OCI-M2 (cell line): ENCODE measurements around the gene CATSPER4.

Experiments
- DNase-seq: peaks from one replicate; lab custom pipeline; 2025; ENCODE audit not compliant: unreplicated experiment; lab: John Stamatoyannopoulos, UW

CATSPER4 gene

GRCh38 chr1:26234644-26235370 lies 44.4 kb downstream of the CATSPER4 start:
- no peak for DNase-seq

DNA sequence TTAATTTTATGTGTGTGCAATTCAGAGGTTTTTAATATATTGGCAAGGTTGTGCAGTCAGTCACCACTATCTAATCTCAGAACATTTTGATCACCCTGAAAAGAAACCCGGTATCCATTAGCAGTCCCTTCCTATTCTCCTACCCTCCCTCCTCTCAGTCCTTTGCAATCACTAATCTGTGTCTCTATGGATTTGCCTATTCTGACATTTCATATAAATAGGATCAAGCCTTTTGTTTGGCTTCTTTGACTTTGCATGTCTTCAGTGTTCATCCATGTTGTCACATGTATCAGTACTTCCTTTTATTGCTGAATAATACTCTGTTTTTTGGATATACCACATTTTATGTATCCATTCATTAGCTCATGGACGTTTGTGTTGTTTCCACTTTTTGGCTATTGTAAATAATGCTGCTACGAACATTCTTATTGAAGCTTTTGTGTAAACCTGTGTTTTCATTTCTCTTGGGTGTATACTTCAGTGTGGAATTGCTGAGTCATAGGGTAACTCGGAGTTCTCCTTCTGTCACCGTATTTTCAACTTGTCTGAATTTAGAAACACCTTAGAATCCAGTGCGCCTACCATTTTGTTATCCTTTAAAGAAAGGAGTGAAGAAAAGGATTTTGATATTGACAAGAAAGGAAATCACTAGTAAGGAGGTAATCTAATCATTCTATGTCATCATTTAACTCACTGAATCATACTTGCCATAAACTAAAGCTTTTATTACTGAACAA lies 47.0 kb downstream of the CATSPER4 start:
- no peak for DNase-seq

GRCh38 chr1:26239936-26240335 lies 49.5 kb downstream of the CATSPER4 start:
- DNase-seq, result no peak
